ENCODE measurements around the gene SIPA1L2.

DNA sequence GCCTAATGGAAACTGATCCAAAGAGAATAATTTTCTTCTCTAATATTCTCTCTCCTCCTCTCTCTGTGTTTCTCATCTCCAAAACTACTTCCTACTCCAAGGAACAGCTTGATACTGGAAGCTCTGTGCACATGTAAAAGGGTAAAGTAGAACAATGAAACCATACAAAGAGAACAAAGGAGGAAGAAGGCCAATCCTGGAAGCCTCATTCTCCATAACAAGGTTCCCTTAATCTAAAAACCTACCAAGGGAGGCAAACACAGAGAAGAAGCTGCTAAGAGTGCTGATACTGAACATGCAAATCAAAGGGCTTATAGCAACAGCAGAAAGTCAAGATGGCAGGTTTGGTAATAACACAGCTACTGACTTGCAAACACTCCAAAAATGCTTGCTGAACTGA is 44.4 kb downstream of the SIPA1L2 start:
- TF ChIP-seq EZH2 (IDR thresholded peaks at IDR 0.05; ENCODE audit: insufficient read depth, poor library complexity, severe bottlenecking) (no peak), EZH2phosphoT487 (IDR thresholded peaks at IDR 0.05; ENCODE audit: insufficient read depth, low read depth) (no peak)

Measured in GM23248 (cell line).